HG02623 (cell line): ENCODE results near the gene PTPRG.

Source experiments
- ATAC-seq: cut with Tn5 transposase; IDR thresholded peaks from one replicate; pipeline ENCODE4 v1.9.1; 2021; ENCODE audit warnings: moderate library complexity; ENCODE audit not compliant: unreplicated experiment

The PTPRG gene

GRCh38 chr3:62277450-62277849 lies 716.1 kb downstream of the PTPRG start:
- ATAC-seq, result no peak

GRCh38 chr3:62277986-62278385 lies 716.6 kb downstream of the PTPRG start:
- no peak for ATAC-seq

- ATAC-seq, result no peak
Measured at GRCh38 chr3:62281726-62282125, 720.4 kb downstream of the PTPRG start.

GRCh38 chr3:62284442-62284841 lies 723.1 kb downstream of the PTPRG start:
- no peak for ATAC-seq

- ATAC-seq, result no peak
Measured at GRCh38 chr3:62287392-62287927, 726.1 kb downstream of the PTPRG start.

- no peak for ATAC-seq
Measured at GRCh38 chr3:62289922-62290321, 728.6 kb downstream of the PTPRG start.

- ATAC-seq, result no peak
Measured at GRCh38 chr3:62293051-62293780, 731.8 kb downstream of the PTPRG start.

GRCh38 chr3:62295571-62295970 lies 734.2 kb downstream of the PTPRG start:
- no peak for ATAC-seq

- no peak for ATAC-seq
Measured at GRCh38 chr3:62300617-62301016, 739.2 kb downstream of the PTPRG start.

GRCh38 chr3:62312201-62312600 lies 750.8 kb downstream of the PTPRG start:
- no peak for ATAC-seq

- ATAC-seq, result no peak
Measured at GRCh38 chr3:62316525-62316924, 755.2 kb downstream of the PTPRG start.

- ATAC-seq, result no peak
Measured at GRCh38 chr3:62318365-62318751, 757.0 kb downstream of the PTPRG start.

GRCh38 chr3:62318752-62319569 lies 757.6 kb downstream of the PTPRG start:
- ATAC-seq, result peak; percentile 95

GRCh38 chr3:62319570-62320243 lies 758.3 kb downstream of the PTPRG start:
- no peak for ATAC-seq

- ATAC-seq, result no peak
Measured at GRCh38 chr3:62323241-62323640, 761.9 kb downstream of the PTPRG start.

- no peak for ATAC-seq
Measured at GRCh38 chr3:62325896-62326295, 764.5 kb downstream of the PTPRG start.

- no peak for ATAC-seq
Measured at GRCh38 chr3:62329971-62330370, 768.6 kb downstream of the PTPRG start.

GRCh38 chr3:62332017-62332416 lies 770.6 kb downstream of the PTPRG start:
- ATAC-seq, result no peak

GRCh38 chr3:62332835-62333244 lies 771.5 kb downstream of the PTPRG start:
- ATAC-seq, result no peak

GRCh38 chr3:62335196-62335595 lies 773.8 kb downstream of the PTPRG start:
- ATAC-seq, result no peak

GRCh38 chr3:62343755-62344154 lies 782.4 kb downstream of the PTPRG start:
- ATAC-seq, result no peak
